ENCODE measurements around the gene RIMS4. TPM values are rescaled to one million over a fixed set of nuclear protein-coding genes. Genes with fewer than 3 reads are reported as not detected.

RIMS4 gene
- total RNA-seq, 1 donor from 2014 or later = 0.11 TPM

GRCh38 chr20:44701858-44702256 lies 108.5 kb downstream of the RIMS4 start:
- H3K27ac ChIP-seq (replicated peaks) = peak overlapping the region; percentile 85
- H3K4me1 ChIP-seq = peaks cover 52% of the 10 kb centered on the region
- H3K9me3 ChIP-seq (replicated peaks) = no peaks in the 10 kb centered on the region
- TF ChIP-seq CTCF (IDR thresholded peaks at IDR 0.05; ENCODE audit: borderline replicate concordance) = no peak
- H3K36me3 ChIP-seq = no peaks in the 10 kb centered on the region
- H3K27me3 ChIP-seq (ENCODE audit: low read depth) = no peaks in the 10 kb centered on the region
- intact Hi-C loops (cut with micrococcal nuclease) = no loop called here
- no peak overlapping the region for H3K4me3 ChIP-seq
- no peak for DNase-seq

Other genes with a start within 250 kb of the RIMS4 start
- gene PKIG, start 228.0 kb downstream of the RIMS4 start, total RNA-seq = 172 TPM
- 6.7 TPM for gene ADA, start 158.8 kb downstream of the RIMS4 start, total RNA-seq
- gene CCN5, start 95.2 kb downstream of the RIMS4 start, total RNA-seq = 37.0 TPM
- gene KCNK15, start 64.7 kb downstream of the RIMS4 start, total RNA-seq = 0.33 TPM
- gene YWHAB, start 75.2 kb upstream of the RIMS4 start, total RNA-seq = 106 TPM
- gene PABPC1L, start 99.5 kb upstream of the RIMS4 start, total RNA-seq = 2.4 TPM
- gene TOMM34, start 149.9 kb upstream of the RIMS4 start, total RNA-seq = 11.4 TPM
- gene STK4, start 156.0 kb upstream of the RIMS4 start, total RNA-seq = 9.8 TPM

Measured in left ventricle myocardium inferior (tissue), 1 donor.